GM23338 (cell line): ENCODE measurements around the gene LHX3. TPM values are rescaled to one million over a fixed set of nuclear protein-coding genes. Genes with fewer than 3 reads are reported as not detected.
A peak's percentile ranks its signal among the peaks of the same experiment; 100 is the strongest.

Experiments used
- ATAC-seq: fragments of 200-7000 bp; cut with Tn5 transposase; 3 replicates; pipeline ENCODE4 v1.9.1; 2020
- DNase-seq: peaks from one replicate; pipeline ENCODE4 v3.0.0-alpha.2; 2015; ENCODE audit warnings: low spot score
- H2AFZ ChIP-seq: fragments of 200-600 bp; sonication (generic); 2 replicates; pipeline ENCODE4 v1.8.0; 2016; ENCODE audit warnings: antibody characterized with exemption, mild to moderate bottlenecking, moderate library complexity
- H3F3A ChIP-seq: fragments of 200-600 bp; sonication (generic); replicated peaks from 2 replicates; pipeline ENCODE4 v1.8.0; 2017; ENCODE audit warnings: antibody characterized with exemption, mixed run types, low read depth
- H3K27ac ChIP-seq: fragments of 200-600 bp; sonication (generic); 2 replicates; pipeline ENCODE4 v1.6.1; 2016; ENCODE audit warnings: low read depth
- H3K27me3 ChIP-seq: fragments of 200-600 bp; sonication (generic); 2 replicates; pipeline ENCODE4 v1.8.0; 2016; ENCODE audit warnings: mild to moderate bottlenecking, mixed run types, moderate library complexity; ENCODE audit not compliant: insufficient read depth
- H3K36me3 ChIP-seq: fragments of 200-600 bp; sonication (generic); 2 replicates; pipeline ENCODE4 v1.8.0; 2016; ENCODE audit warnings: mild to moderate bottlenecking; ENCODE audit not compliant: insufficient read depth
- H3K4me1 ChIP-seq: fragments of 200-600 bp; sonication (generic); 2 replicates; pipeline ENCODE4 v1.8.0; 2016; ENCODE audit warnings: mild to moderate bottlenecking, moderate library complexity; ENCODE audit not compliant: insufficient read depth
- H3K4me2 ChIP-seq: fragments of 200-600 bp; sonication (generic); 2 replicates; pipeline ENCODE4 v1.7.1; 2017; ENCODE audit warnings: mixed run types
- H3K4me3 ChIP-seq: fragments of 200-600 bp; sonication (generic); 2 replicates; pipeline ENCODE4 v1.6.1; 2016; ENCODE audit warnings: mixed run types
- H3K79me2 ChIP-seq: fragments of 200-600 bp; sonication (generic); replicated peaks from 2 replicates; pipeline ENCODE4 v1.8.0; 2017; ENCODE audit warnings: mild to moderate bottlenecking; ENCODE audit not compliant: insufficient read depth
- H3K9me2 ChIP-seq: fragments of 200-600 bp; sonication (generic); 2 replicates; pipeline ENCODE4 v1.8.0; 2017; ENCODE audit not compliant: insufficient read depth
- H4K20me1 ChIP-seq: fragments of 200-600 bp; sonication (generic); replicated peaks from 2 replicates; pipeline ENCODE4 v1.8.0; 2017; ENCODE audit warnings: mild to moderate bottlenecking; ENCODE audit not compliant: insufficient read depth
- H3K27ac Mint-ChIP-seq: 2 replicates; pipeline ENCODE4 v1.8.0; 2020; ENCODE audit warnings: inconsistent platforms, mild to moderate bottlenecking, moderate library complexity, mixed read lengths
- H3K27me3 Mint-ChIP-seq: 3 replicates; pipeline ENCODE4 v1.8.0; 2022; ENCODE audit warnings: low read depth, mild to moderate bottlenecking, moderate library complexity, mixed read lengths, inconsistent platforms; ENCODE audit not compliant: insufficient read depth, poor library complexity
- H3K36me3 Mint-ChIP-seq: 3 replicates; pipeline ENCODE4 v1.8.0; 2021; ENCODE audit warnings: low read depth, mild to moderate bottlenecking, inconsistent platforms, moderate library complexity, mixed read lengths
- H3K4me1 Mint-ChIP-seq: 3 replicates; pipeline ENCODE4 v1.8.0; 2020; ENCODE audit warnings: mild to moderate bottlenecking, inconsistent platforms, mixed read lengths
- H3K4me3 Mint-ChIP-seq: 3 replicates; pipeline ENCODE4 v1.8.0; 2021; ENCODE audit warnings: moderate library complexity, mild to moderate bottlenecking, inconsistent platforms, mixed read lengths
- H3K9me3 Mint-ChIP-seq: 3 replicates; pipeline ENCODE4 v1.8.0; 2020; ENCODE audit warnings: moderate library complexity, mild to moderate bottlenecking, inconsistent platforms, mixed read lengths
- CTCF ChIP-seq, 2 experiments: fragments of 200-600 bp in 1 of 2; sonication (generic) in 1 of 2; conservative IDR thresholded peaks; 2 replicates each; pipeline versions ENCODE4 v1.5.1 to v1.6.1; 2016 to 2017; ENCODE audit warnings: antibody characterized with exemption in 2 of 2, low read depth in 2 of 2, mild to moderate bottlenecking in 2 of 2, moderate library complexity in 1 of 2
- EZH2 ChIP-seq: fragments of 200-600 bp; sonication (generic); IDR thresholded peaks from one replicate; pipeline ENCODE4 v1.8.0; 2017; ENCODE audit warnings: antibody characterized with exemption, mild to moderate bottlenecking, low read depth; ENCODE audit not compliant: unreplicated experiment
- JUNB ChIP-seq: IDR thresholded peaks from one replicate; pipeline ENCODE4 v1.6.1; 2016; ENCODE audit warnings: antibody characterized with exemption; ENCODE audit not compliant: unreplicated experiment
- REST ChIP-seq: IDR thresholded peaks from one replicate; pipeline ENCODE4 v1.6.1; 2018; ENCODE audit warnings: antibody characterized with exemption; ENCODE audit not compliant: unreplicated experiment
- polyA plus RNA-seq: library from polyadenylated mRNA; unstranded; fragments of >200 nt; fragmentation: Nextera tagmentation; extraction: Ambion mirVana; gene quantifications from 2 replicates; pipeline ENCODE4 v1.2.1, GENCODE V29; 2016
- total RNA-seq: library from RNA; depleted of rRNA; stranded (reverse); fragments of >200 nt; shearing (Covaris generic); gene quantifications from 2 replicates; pipeline ENCODE4 v1.2.3, GENCODE V29; 2014

The LHX3 gene
- total and polyA plus RNA-seq, 2 experiments from 2014 or later = 0.08 TPM; not detected in 1

GRCh38 chr9:136197084-136197875 lies 7.6 kb downstream of the LHX3 start (continued):
- no peak for TF ChIP-seq REST

- Histone ChIP-seq H3K4me2 (peak overlapping the region; percentile 75), H4K20me1 (peaks cover 6% of the 10 kb centered on the region), H3K9me2 (no peaks in the 10 kb centered on the region), H3K27me3 (peaks cover 100% of the 10 kb centered on the region), H3K4me3 (peak overlapping the region; percentile 47), H2AFZ (no peak overlapping the region), H3K27ac (no peak overlapping the region), H3K36me3 (no peaks in the 10 kb centered on the region), H3F3A (no peaks in the 10 kb centered on the region; the same call in 1 of the 2 replicates), H3K79me2 (no peaks in the 10 kb centered on the region), H3K4me1 (peaks cover 29% of the 10 kb centered on the region)
- no peak for TF ChIP-seq CTCF (conservative IDR thresholded peaks at IDR 0.05; ENCODE audit: low read depth in 2 of 2)
- peak; percentile 69 for TF ChIP-seq EZH2
- Mint-ChIP-seq H3K27ac (no peak overlapping the region), H3K4me3 (peak overlapping the region; percentile 57), H3K9me3 (no peaks in the 10 kb centered on the region), H3K27me3 (peaks cover 93% of the 10 kb centered on the region), H3K4me1 (peaks cover 22% of the 10 kb centered on the region), H3K36me3 (no peaks in the 10 kb centered on the region)
- ATAC-seq (peak; percentile 6), DNase-seq (peak; percentile 59)
Measured at GRCh38 chr9:136196404-136197083, 8.4 kb downstream of the LHX3 start.

- H3K9me2 ChIP-seq = no peaks in the 10 kb centered on the region
- peak; percentile 74 for DNase-seq
- H3K4me2 ChIP-seq = peak overlapping the region; percentile 57; the same call in 1 of the 2 replicates
- no peak overlapping the region for H3K27ac ChIP-seq
- TF ChIP-seq JUNB (no peak), EZH2 (peak; percentile 49)
- peaks cover 32% of the 10 kb centered on the region for H3K4me1 ChIP-seq
- H3K36me3 Mint-ChIP-seq = no peaks in the 10 kb centered on the region
- no peaks in the 10 kb centered on the region for H3K9me3 Mint-ChIP-seq
- H3F3A ChIP-seq = no peaks in the 10 kb centered on the region; the same call in 1 of the 2 replicates
- ATAC-seq = peak; percentile 1; the same call in 1 of the 3 replicates
- H3K4me3 ChIP-seq = no peak overlapping the region
- peak overlapping the region; percentile 47 for H3K4me3 Mint-ChIP-seq
- H3K4me1 Mint-ChIP-seq = peaks cover 29% of the 10 kb centered on the region
- peaks cover 94% of the 10 kb centered on the region for H3K27me3 ChIP-seq
- no peak overlapping the region for H3K27ac Mint-ChIP-seq
- H3K27me3 Mint-ChIP-seq = peaks cover 91% of the 10 kb centered on the region
- H3K36me3 ChIP-seq = no peaks in the 10 kb centered on the region
- no peaks in the 10 kb centered on the region; the same call in 1 of the 2 replicates for H4K20me1 ChIP-seq
- no peak overlapping the region for H2AFZ ChIP-seq
- H3K79me2 ChIP-seq = no peaks in the 10 kb centered on the region
Measured at GRCh38 chr9:136194540-136194939, 10.4 kb downstream of the LHX3 start.
